ENCODE results near the gene CEP89. TPM values are rescaled to one million over a fixed set of nuclear protein-coding genes. Genes with fewer than 3 reads are reported as not detected.
"Not testable (repeated sequence)": the region's sequence is repeated elsewhere in the genome, so short reads cannot be mapped to it uniquely, and the experiment has no call there.

The CEP89 gene
- total and polyA plus RNA-seq, 2 of the 4 experiments (the other 2 are of a cell fraction), result 7.2 to 17.4 TPM

DNA sequence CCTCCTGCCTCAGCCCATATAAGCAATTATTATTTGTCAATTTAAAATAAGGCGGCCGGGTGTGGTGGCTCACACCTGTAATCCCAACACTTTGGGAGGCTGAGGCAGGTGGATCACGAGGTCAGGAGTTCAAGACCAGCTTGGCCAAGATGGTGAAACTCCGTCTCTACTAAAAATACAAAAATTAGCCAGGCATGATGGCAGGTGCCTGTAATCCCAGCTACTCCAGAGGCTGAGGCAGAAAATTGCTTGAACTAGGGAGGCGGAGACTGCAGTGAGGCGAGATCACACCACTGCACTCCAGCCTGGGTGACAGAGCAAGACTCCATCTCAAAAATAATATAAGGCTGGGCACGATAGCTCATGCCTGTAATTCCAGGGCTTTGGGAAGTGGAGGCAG is 114.9 kb downstream of the CEP89 start:
- in situ Hi-C loops (cut with MboI; ENCODE audit: low sequenced_read_pairs); H3K27ac ChIP-seq (ENCODE audit: insufficient read depth, low read length); H3K14ac ChIP-seq (replicated peaks; ENCODE audit: low read depth, low read length); CTCF ChIA-PET; intact Hi-C loops (cut with micrococcal nuclease); H3K27me3 ChIP-seq (ENCODE audit: control insufficient read depth, insufficient read depth, low read length); H4K8ac ChIP-seq (ENCODE audit: low read depth in 2 of 2, low read length in 2 of 2); H3K36me3 ChIP-seq (ENCODE audit: control insufficient read depth, insufficient read depth, low read length); H4K91ac ChIP-seq (ENCODE audit: insufficient read depth, low read depth, low read length); H2AK5ac ChIP-seq (ENCODE audit: low read depth, low read length); DNase-seq; H2AFZ ChIP-seq (replicated peaks; ENCODE audit: low read length, poor library complexity); H3K4me3 ChIP-seq (ENCODE audit: insufficient read depth, low read depth, low read length); H3K18ac ChIP-seq (ENCODE audit: low read depth, low read length); H3K4ac ChIP-seq (ENCODE audit: low read depth, low read length); H4K20me1 ChIP-seq (ENCODE audit: insufficient read depth, low read length); H3K56ac ChIP-seq (ENCODE audit: extremely low read depth, insufficient read depth, low read length); H3K9ac ChIP-seq (ENCODE audit: low read depth, low read length); H3K9me3 ChIP-seq (ENCODE audit: control insufficient read depth, insufficient read depth, low read length); H2BK120ac ChIP-seq (ENCODE audit: low read depth, low read length); H3K79me1 ChIP-seq (ENCODE audit: low read depth in 1 of 2, low read length in 2 of 2); H3K9me1 ChIP-seq (ENCODE audit: insufficient read depth, low read length); H4K5ac ChIP-seq (ENCODE audit: low read depth, low read length); H2BK5ac ChIP-seq (ENCODE audit: low read depth, low read length, poor library complexity, severe bottlenecking); dilution Hi-C loops (cut with HindIII; ENCODE audit: low sequenced_read_pairs, unreplicated experiment); H3K4me2 ChIP-seq (ENCODE audit: low read depth, low read length); H2BK15ac ChIP-seq (ENCODE audit: low read depth, low read length); H3K23ac ChIP-seq (ENCODE audit: low read depth, low read length); H2AK9ac ChIP-seq (replicated peaks; ENCODE audit: low read depth, low read length, poor library complexity); H3K4me1 ChIP-seq (ENCODE audit: control insufficient read depth, insufficient read depth, low read length); ATAC-seq (ENCODE audit: low read depth); BruUV-seq (replicated peaks); POLR2A ChIA-PET (ENCODE audit: unreplicated experiment); H2BK20ac ChIP-seq (ENCODE audit: low read depth, low read length): not testable (repeated sequence)
- no CpG with 5 or more reads among the region's 7 CpGs for WGBS, 2 experiments (ENCODE audit: extremely low coverage in 2 of 2, insufficient read length in 1 of 2)

Data from IMR-90 (cell line).